GM18519 (cell line): Measurements from ENCODE around the gene FRY.
A peak's percentile ranks its signal among the peaks of the same experiment; 100 is the strongest.
"Not testable (repeated sequence)": the region's sequence is repeated elsewhere in the genome, so short reads cannot be mapped to it uniquely, and the experiment has no call there.

Experiments
- ATAC-seq: cut with Tn5 transposase; IDR thresholded peaks from one replicate; pipeline ENCODE4 v1.9.1; 2021; ENCODE audit warnings: mild to moderate bottlenecking, moderate library complexity; ENCODE audit not compliant: unreplicated experiment, low FRiP score

Gene FRY

GRCh38 chr13:32031025-32031814 is at the start of gene FRY:
Gene FRY, plus strand, starts transcription at chr13:32031774. Its CDS starts 22 bp downstream, at chr13:32031796.
- peak; percentile 64 for ATAC-seq

GRCh38 chr13:31982124-31982523 is 49.5 kb upstream of the FRY start:
- no peak for ATAC-seq

- no peak for ATAC-seq
These were observed 49.0 kb upstream of the FRY start for GRCh38 chr13:31982540-31982939.

GRCh38 chr13:31983696-31984095 is 47.9 kb upstream of the FRY start:
- not testable (repeated sequence) for ATAC-seq

- ATAC-seq = not testable (repeated sequence)
These were observed 47.2 kb upstream of the FRY start for GRCh38 chr13:31984388-31984787.

- no peak for ATAC-seq
These were observed 44.7 kb upstream of the FRY start for GRCh38 chr13:31986676-31987470.

GRCh38 chr13:31987535-31988170 is 43.9 kb upstream of the FRY start:
- ATAC-seq = no peak

- not testable (repeated sequence) for ATAC-seq
These were observed 37.2 kb upstream of the FRY start for GRCh38 chr13:31994367-31994766.

- ATAC-seq = no peak
These were observed 35.0 kb upstream of the FRY start for GRCh38 chr13:31996601-31997000.

- no peak for ATAC-seq
These were observed 33.9 kb upstream of the FRY start for GRCh38 chr13:31997641-31998040.

- ATAC-seq = no peak
These were observed 33.4 kb upstream of the FRY start for GRCh38 chr13:31998131-31998530.

- not testable (repeated sequence) for ATAC-seq
These were observed 30.8 kb upstream of the FRY start for GRCh38 chr13:32000754-32001153.

GRCh38 chr13:32001154-32001768 is 30.3 kb upstream of the FRY start:
- ATAC-seq = peak; percentile 86

GRCh38 chr13:32001769-32002168 is 29.8 kb upstream of the FRY start:
- ATAC-seq = no peak

- ATAC-seq = no peak
These were observed 28.7 kb upstream of the FRY start for GRCh38 chr13:32002873-32003272.

- no peak for ATAC-seq
These were observed 24.1 kb upstream of the FRY start for GRCh38 chr13:32007494-32007893.

GRCh38 chr13:32008518-32009175 is 22.9 kb upstream of the FRY start:
- ATAC-seq = no peak

GRCh38 chr13:32009362-32009761 is 22.2 kb upstream of the FRY start:
- ATAC-seq = no peak

GRCh38 chr13:32010136-32010535 is 21.4 kb upstream of the FRY start:
- ATAC-seq = no peak

- ATAC-seq = no peak
These were observed 19.6 kb upstream of the FRY start for GRCh38 chr13:32011971-32012370.
